ENCODE data around the gene KRT13. TPM values are rescaled to one million over a fixed set of nuclear protein-coding genes. Genes with fewer than 3 reads are reported as not detected.

Gene KRT13
- total and polyA plus RNA-seq, 11 donors, result 0.31 to 4.1 TPM; not detected in 9

GRCh38 chr17:41511116-41511515 is 5.7 kb upstream of the KRT13 start:
- no peaks in the 10 kb centered on the region for H3K36me3 ChIP-seq
- peaks cover 0 to 23% (median 4%) of the 10 kb centered on the region in 9 donors for H3K27me3 ChIP-seq
- no peak for DNase-seq
- H3K27ac ChIP-seq, result no peak overlapping the region
- TF ChIP-seq, protein P1, sequence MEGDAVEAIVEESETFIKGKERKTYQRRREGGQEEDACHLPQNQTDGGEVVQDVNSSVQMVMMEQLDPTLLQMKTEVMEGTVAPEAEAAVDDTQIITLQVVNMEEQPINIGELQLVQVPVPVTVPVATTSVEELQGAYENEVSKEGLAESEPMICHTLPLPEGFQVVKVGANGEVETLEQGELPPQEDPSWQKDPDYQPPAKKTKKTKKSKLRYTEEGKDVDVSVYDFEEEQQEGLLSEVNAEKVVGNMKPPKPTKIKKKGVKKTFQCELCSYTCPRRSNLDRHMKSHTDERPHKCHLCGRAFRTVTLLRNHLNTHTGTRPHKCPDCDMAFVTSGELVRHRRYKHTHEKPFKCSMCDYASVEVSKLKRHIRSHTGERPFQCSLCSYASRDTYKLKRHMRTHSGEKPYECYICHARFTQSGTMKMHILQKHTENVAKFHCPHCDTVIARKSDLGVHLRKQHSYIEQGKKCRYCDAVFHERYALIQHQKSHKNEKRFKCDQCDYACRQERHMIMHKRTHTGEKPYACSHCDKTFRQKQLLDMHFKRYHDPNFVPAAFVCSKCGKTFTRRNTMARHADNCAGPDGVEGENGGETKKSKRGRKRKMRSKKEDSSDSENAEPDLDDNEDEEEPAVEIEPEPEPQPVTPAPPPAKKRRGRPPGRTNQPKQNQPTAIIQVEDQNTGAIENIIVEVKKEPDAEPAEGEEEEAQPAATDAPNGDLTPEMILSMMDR (IDR thresholded peaks at IDR 0.05), result no peak
- no peak for TF ChIP-seq POLR2A (IDR thresholded peaks at IDR 0.05)
- no peak overlapping the region for H3K4me3 ChIP-seq
- peaks cover 0 to 4% (median 0%) of the 10 kb centered on the region in 12 donors for H3K4me1 ChIP-seq
- H3K9me3 ChIP-seq, result no peaks in the 10 kb centered on the region
- 40 to 83% (median 57%) methylated on average over 2 to 4 of the region's 4 CpGs for WGBS, 4 donors
- no peak for ATAC-seq
- intact Hi-C loops (cut with DNase I), result no loop called here

GRCh38 chr17:41510251-41511065 is 5.0 kb upstream of the KRT13 start:
- Histone ChIP-seq H3K4me1 (peaks cover 0 to 4% (median 0%) of the 10 kb centered on the region in 12 donors), H3K27ac (no peak overlapping the region), H3K36me3 (no peaks in the 10 kb centered on the region), H3K27me3 (peaks cover 0 to 21% (median 4%) of the 10 kb centered on the region in 9 donors), H3K4me3 (no peak overlapping the region), H3K9me3 (no peaks in the 10 kb centered on the region)
- ATAC-seq (no peak), DNase-seq (no peak)
- intact Hi-C loops (cut with DNase I), result no loop called here
- 79 to 90% (median 83%) methylated on average over 7 of the region's 7 CpGs for WGBS, 4 donors
- TF ChIP-seq, protein P1 (IDR thresholded peaks at IDR 0.05), result no peak
- no peak for TF ChIP-seq POLR2A (IDR thresholded peaks at IDR 0.05)

DNA sequence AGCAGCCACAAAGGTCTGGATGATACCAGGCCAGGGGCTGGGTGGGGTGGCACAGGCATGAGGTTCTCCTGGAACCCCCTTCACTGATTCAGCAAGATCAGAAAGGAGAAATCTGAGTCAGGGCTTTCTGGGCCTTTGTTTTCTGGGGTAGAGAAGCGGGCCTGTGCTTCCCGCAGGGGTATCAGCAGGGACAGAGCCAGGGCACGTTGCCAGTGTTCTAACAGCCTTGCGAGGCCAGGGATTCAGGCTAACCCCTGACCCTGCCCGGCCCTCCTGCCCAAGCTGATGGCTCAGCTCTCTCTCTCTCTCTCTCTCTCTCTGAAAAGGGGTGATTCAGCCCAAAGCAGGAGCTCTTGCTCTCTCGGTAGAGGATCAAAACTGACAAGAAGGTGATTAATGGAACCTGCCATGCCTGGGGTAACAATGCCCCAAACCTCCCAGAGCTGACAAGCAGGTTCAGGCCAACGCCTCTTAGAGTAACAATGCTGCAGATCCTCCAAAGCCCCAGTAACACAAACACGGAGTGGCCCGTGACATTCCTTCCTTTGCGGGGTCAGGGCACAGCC is 2.0 kb upstream of the KRT13 start:
- H3K27ac ChIP-seq, result no peak overlapping the region
- H3K9me3 ChIP-seq, result no peaks in the 10 kb centered on the region
- 13 to 61% (median 47%) methylated on average over 4 to 10 of the region's 10 CpGs for WGBS, 4 donors
- intact Hi-C loops (cut with DNase I), result no loop called here
- H3K27me3 ChIP-seq, result peaks cover 0 to 15% (median 4%) of the 10 kb centered on the region in 9 donors
- ATAC-seq, result no peak
- no peaks in the 10 kb centered on the region for H3K36me3 ChIP-seq
- no peaks in the 10 kb centered on the region for H3K4me1 ChIP-seq
- no peak overlapping the region for H3K4me3 ChIP-seq
- no peak for DNase-seq
- TF ChIP-seq, protein P1 (IDR thresholded peaks at IDR 0.05), result no peak
- TF ChIP-seq POLR2A (IDR thresholded peaks at IDR 0.05), result no peak

Data from heart left ventricle (tissue), 16 donors.